Smooth muscle cell (in vitro differentiated cells): ENCODE measurements around the gene COL26A1. TPM values are rescaled to one million over a fixed set of nuclear protein-coding genes. Genes with fewer than 3 reads are reported as not detected.
"Not testable (repeated sequence)": the region's sequence is repeated elsewhere in the genome, so short reads cannot be mapped to it uniquely, and the experiment has no call there.

Source experiments
- DNase-seq: peaks from one replicate; lab custom pipeline; 2025; ENCODE audit not compliant: unreplicated experiment; lab: John Stamatoyannopoulos, UW
- H2AFZ ChIP-seq: fragments of 200-600 bp; sonication (generic); 2 replicates; pipeline ENCODE4 v1.6.0; 2016; ENCODE audit warnings: antibody characterized with exemption, low read depth, mild to moderate bottlenecking
- H3F3A ChIP-seq: fragments of 200-600 bp; sonication (generic); 2 replicates; pipeline ENCODE4 v1.6.0; 2017; ENCODE audit warnings: antibody characterized with exemption, low read depth
- H3K27ac ChIP-seq: fragments of 200-600 bp; sonication (generic); 2 replicates; pipeline ENCODE4 v1.5.1; 2016; ENCODE audit warnings: low read depth, mild to moderate bottlenecking
- H3K27me3 ChIP-seq: fragments of 200-600 bp; sonication (generic); 2 replicates; pipeline ENCODE4 v1.6.1; 2016; ENCODE audit warnings: low read depth, mild to moderate bottlenecking
- H3K36me3 ChIP-seq: fragments of 200-600 bp; sonication (generic); 2 replicates; pipeline ENCODE4 v1.5.1; 2016; ENCODE audit warnings: low read depth
- H3K4me1 ChIP-seq: fragments of 200-600 bp; sonication (generic); 2 replicates; pipeline ENCODE4 v1.5.1; 2016; ENCODE audit warnings: low read depth
- H3K4me2 ChIP-seq: fragments of 200-600 bp; sonication (generic); 2 replicates; pipeline ENCODE4 v1.6.0; 2016; ENCODE audit warnings: mild to moderate bottlenecking
- H3K4me3 ChIP-seq: fragments of 200-600 bp; sonication (generic); 2 replicates; pipeline ENCODE4 v1.5.1; 2016; ENCODE audit warnings: mild to moderate bottlenecking
- H3K79me2 ChIP-seq: fragments of 200-600 bp; sonication (generic); 2 replicates; pipeline ENCODE4 v1.6.0; 2016; ENCODE audit warnings: low read depth, mild to moderate bottlenecking
- H3K9ac ChIP-seq: fragments of 200-600 bp; sonication (generic); 2 replicates; pipeline ENCODE4 v1.6.0; 2016; ENCODE audit warnings: low read depth
- H3K9me3 ChIP-seq: fragments of 200-600 bp; sonication (generic); replicated peaks from 2 replicates; pipeline ENCODE4 v1.5.1; 2016; ENCODE audit warnings: low read depth
- H4K20me1 ChIP-seq: fragments of 200-600 bp; sonication (generic); 2 replicates; pipeline ENCODE4 v1.6.0; 2016; ENCODE audit warnings: low read depth
- CTCF ChIP-seq: fragments of 200-600 bp; sonication (generic); IDR thresholded peaks from 2 replicates; pipeline ENCODE4 v1.5.1; 2017; ENCODE audit warnings: borderline replicate concordance, mild to moderate bottlenecking, antibody characterized with exemption; ENCODE audit not compliant: insufficient read depth, poor library complexity, severe bottlenecking
- WGBS: methylation state at CpG from one replicate; pipeline ENCODE4 v1.1.7; 2016; ENCODE audit warnings: low lambda C conversion rate; 5-methylcytosine and 5-hydroxymethylcytosine counted together
- polyA plus RNA-seq: library from polyadenylated mRNA; unstranded; fragments of >200 nt; fragmentation: Nextera tagmentation; extraction: Ambion mirVana; gene quantifications from 2 replicates; pipeline ENCODE4 v1.2.1, GENCODE V29; 2016
- total RNA-seq: library from RNA; depleted of rRNA; stranded (reverse); fragments of >200 nt; gene quantifications from 2 replicates; pipeline ENCODE4 v1.2.3, GENCODE V29; 2014

Gene COL26A1
- total and polyA plus RNA-seq, 2 experiments from 2014 or later = 4.9 to 13.2 TPM

DNA sequence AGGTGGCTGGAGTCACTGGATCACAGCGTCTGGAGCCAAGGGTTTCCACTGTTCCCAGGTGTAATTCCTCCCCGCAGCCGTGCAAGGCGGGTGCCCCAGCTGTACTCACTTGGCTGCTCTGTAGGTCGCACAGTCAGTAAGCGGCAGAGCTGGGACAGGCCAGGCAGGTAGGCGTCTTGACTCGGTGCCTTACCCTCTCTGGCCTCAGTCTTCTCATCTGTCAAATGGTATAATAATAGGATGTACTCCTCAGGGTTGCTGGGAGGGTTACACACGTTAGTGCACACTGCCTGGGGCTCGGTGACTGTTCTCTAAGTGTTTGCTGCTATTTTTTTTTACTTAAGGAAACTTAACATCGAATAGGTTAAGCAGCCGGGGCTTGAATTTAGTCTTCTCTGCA is 239.4 kb downstream of the COL26A1 start:
- H3K27me3 ChIP-seq = no peaks in the 10 kb centered on the region
- no peaks in the 10 kb centered on the region for H3K9me3 ChIP-seq
- H3K4me2 ChIP-seq = no peak overlapping the region
- no peak overlapping the region for H3K4me3 ChIP-seq
- no peak for TF ChIP-seq CTCF
- peak overlapping the region; percentile 0 for H3K27ac ChIP-seq
- no peaks in the 10 kb centered on the region for H3F3A ChIP-seq
- no peaks in the 10 kb centered on the region for H3K79me2 ChIP-seq
- no peak overlapping the region for H2AFZ ChIP-seq
- no peak for DNase-seq
- no peaks in the 10 kb centered on the region for H3K36me3 ChIP-seq
- no peak overlapping the region for H3K9ac ChIP-seq
- H4K20me1 ChIP-seq = no peaks in the 10 kb centered on the region
- 72% methylated on average over 12 of the region's 12 CpGs for WGBS
- H3K4me1 ChIP-seq = peaks cover 6% of the 10 kb centered on the region

DNA sequence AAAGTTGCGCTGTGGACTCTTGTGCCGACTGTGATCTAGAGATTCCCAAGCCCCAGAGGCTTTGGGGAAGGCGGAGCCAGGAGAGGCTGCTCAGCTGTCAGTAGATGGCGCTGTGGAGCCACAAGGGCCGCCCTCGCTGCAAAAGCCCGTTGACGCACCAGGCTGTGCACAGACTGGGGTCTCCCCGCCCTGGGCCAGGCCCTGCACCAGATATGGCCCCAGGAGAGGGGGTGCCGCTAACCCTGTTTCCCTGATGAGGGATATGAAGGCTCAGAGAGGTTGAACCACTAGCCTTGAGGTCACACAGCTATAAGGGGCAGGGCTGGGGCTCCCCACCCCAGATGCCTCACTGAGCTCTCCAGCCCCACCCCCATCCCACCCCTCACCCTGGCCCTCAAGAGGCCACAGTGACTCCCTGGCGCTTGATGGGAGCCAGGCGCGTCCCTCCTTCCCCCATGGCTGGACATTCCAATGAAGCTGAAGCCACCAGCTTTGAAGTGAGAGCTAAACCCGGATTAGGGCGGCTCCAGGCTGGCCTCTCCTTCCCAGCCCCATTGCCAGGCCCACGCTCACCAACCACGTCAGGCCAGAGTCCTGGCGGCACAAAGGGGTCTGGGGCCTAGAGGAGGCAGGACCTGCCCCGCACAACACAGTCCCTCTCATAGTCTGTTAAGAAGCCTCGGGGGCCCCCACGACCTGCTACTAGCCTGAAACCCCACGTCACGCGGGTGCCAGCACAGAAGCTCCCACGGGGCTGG is 240.0 kb downstream of the COL26A1 start:
- H2AFZ ChIP-seq = peak overlapping the region; percentile 30
- TF ChIP-seq CTCF = peak; percentile 94
- no peaks in the 10 kb centered on the region for H3K79me2 ChIP-seq
- H3F3A ChIP-seq = no peaks in the 10 kb centered on the region
- H3K27ac ChIP-seq = peak overlapping the region; percentile 98
- H3K9ac ChIP-seq = peak overlapping the region; percentile 88
- peak; percentile 79 for DNase-seq
- peaks cover 6% of the 10 kb centered on the region for H3K4me1 ChIP-seq
- H3K27me3 ChIP-seq = no peaks in the 10 kb centered on the region
- no peak overlapping the region for H3K4me3 ChIP-seq
- H3K9me3 ChIP-seq = no peaks in the 10 kb centered on the region
- peak overlapping the region; percentile 45 for H3K4me2 ChIP-seq
- no peaks in the 10 kb centered on the region for H3K36me3 ChIP-seq
- WGBS = 5% methylated on average over 25 of the region's 25 CpGs
- H4K20me1 ChIP-seq = no peaks in the 10 kb centered on the region

- H3K36me3 ChIP-seq = no peaks in the 10 kb centered on the region
- H3F3A ChIP-seq = no peaks in the 10 kb centered on the region
- no peaks in the 10 kb centered on the region for H3K9me3 ChIP-seq
- no peak overlapping the region for H3K9ac ChIP-seq
- 84% methylated on average over 5 of the region's 5 CpGs for WGBS
- H3K27ac ChIP-seq = peak overlapping the region; percentile 98
- no peak for DNase-seq
- H4K20me1 ChIP-seq = no peaks in the 10 kb centered on the region
- no peak for TF ChIP-seq CTCF
- peaks cover 6% of the 10 kb centered on the region for H3K4me1 ChIP-seq
- H2AFZ ChIP-seq = no peak overlapping the region
- no peaks in the 10 kb centered on the region for H3K27me3 ChIP-seq
- no peaks in the 10 kb centered on the region for H3K79me2 ChIP-seq
- H3K4me2 ChIP-seq = no peak overlapping the region
- H3K4me3 ChIP-seq = no peak overlapping the region
Measured at GRCh38 chr7:101604331-101604933, 241.8 kb downstream of the COL26A1 start.

DNA sequence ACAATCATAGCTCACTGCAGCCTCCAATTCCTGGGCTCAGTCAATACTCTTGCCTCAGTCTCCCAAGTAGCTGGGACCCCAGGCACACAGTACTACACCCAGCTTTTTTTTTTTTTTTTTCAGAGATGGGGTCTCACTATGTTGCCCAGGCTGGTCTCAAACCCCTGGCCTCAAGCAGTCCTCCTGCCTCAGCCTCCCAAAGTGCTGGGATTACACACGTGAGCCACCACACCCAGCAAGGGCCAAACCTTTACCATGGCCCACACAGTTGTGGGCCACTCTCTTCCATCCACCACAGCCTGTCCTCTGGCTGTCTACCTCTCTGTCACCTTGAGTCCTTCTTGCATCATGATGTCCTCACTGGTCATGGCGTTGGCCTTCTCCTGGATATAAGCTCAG is 242.3 kb downstream of the COL26A1 start:
- not testable (repeated sequence) for H4K20me1 ChIP-seq, H3K9me3 ChIP-seq, H3K4me2 ChIP-seq, H3K36me3 ChIP-seq, H3F3A ChIP-seq, DNase-seq, H2AFZ ChIP-seq, H3K9ac ChIP-seq, H3K4me1 ChIP-seq, H3K4me3 ChIP-seq, H3K27me3 ChIP-seq, H3K79me2 ChIP-seq
- 89% methylated on average over 2 of the region's 2 CpGs for WGBS
- peak overlapping the region; percentile 31 for H3K27ac ChIP-seq
